GM19239 (cell line): ENCODE measurements around the gene TACC2.
"Not testable (repeated sequence)": the region's sequence is repeated elsewhere in the genome, so short reads cannot be mapped to it uniquely, and the experiment has no call there.

ENCODE experiments used
- DNase-seq: peaks from one replicate; pipeline ENCODE4 v3.0.0; 2011; ENCODE audit warnings: low spot score; ENCODE audit not compliant: insufficient read length
- FAIRE-seq: peaks from 2 replicates; lab custom pipeline; 2011; peaks lifted over from hg19 to GRCh38; lab: Jason Lieb, UNC

TACC2 gene

DNA sequence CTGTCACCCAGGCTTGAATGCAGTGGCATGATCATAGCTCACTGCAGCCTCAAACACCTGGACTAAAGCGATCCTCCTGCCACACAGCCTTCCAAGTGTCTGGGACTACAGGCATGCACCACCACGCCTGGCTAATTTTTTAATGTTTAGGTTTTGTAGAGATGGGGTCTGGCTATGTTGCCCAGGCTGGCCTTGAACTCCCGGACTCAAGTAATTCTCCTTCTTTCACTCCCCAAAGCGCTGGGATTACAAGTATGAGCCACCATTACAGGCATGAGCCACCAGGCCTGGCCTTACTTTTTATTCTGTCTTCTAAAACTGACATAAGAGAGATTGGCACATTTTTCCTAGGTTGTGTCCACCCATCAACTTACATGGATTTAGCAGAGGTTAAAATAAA is 33.3 kb downstream of the TACC2 start:
- no peak for FAIRE-seq
- no peak for DNase-seq

GRCh38 chr10:122023257-122023656 is 34.3 kb downstream of the TACC2 start:
- not testable (repeated sequence) for DNase-seq, FAIRE-seq

- no peak for FAIRE-seq
- DNase-seq: no peak
Observed at GRCh38 chr10:122029499-122030199, 40.7 kb downstream of the TACC2 start.

DNA sequence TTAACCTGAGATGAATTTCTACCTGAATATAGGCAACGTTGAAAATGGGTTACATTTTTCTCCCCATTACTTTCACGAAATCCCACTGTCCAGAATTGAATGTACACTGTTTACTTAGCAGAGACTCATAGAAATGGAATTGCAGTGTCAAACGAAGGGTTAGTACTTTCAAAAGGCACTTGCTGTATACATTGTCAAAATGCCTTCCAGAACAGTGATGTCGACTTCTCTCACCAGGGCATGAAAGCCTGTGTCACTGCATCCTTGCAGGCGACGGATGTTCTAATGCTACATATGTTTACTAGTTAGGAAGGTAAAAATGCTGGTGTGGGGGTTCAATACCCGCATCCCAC is 41.2 kb downstream of the TACC2 start:
- DNase-seq: no peak
- FAIRE-seq: no peak

- FAIRE-seq: no peak
- no peak for DNase-seq
Observed at GRCh38 chr10:122033224-122033926, 44.4 kb downstream of the TACC2 start.

DNA sequence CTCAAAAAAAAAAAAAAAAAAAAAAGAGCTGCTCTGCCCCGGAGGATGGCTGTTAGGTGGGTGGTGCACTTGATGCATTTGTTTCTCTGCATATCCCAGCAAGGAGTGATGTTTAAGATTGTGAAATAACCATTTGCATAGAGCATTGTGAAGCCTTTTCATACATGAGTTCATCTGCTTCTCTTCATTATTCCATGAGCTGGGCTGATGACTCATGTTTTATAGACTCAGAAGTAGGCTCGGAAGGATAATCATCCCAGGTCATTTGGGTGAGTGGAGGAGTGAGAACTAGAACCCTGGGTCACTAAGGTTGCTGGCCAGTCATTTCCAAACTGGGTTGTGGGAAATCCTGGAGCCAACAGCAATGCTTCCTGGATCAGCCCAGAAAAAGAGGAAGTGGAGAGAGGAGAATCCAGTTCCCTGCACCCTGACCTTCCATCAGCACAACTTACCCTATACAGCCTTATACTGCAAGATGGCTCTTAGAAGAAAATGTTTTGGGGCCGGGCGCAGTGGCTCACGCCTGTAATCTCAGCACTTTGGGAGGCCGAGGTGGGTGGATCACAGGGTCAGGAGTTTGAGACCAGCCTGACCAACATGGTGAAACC is 45.3 kb downstream of the TACC2 start:
- DNase-seq (no peak), FAIRE-seq (no peak)

DNA sequence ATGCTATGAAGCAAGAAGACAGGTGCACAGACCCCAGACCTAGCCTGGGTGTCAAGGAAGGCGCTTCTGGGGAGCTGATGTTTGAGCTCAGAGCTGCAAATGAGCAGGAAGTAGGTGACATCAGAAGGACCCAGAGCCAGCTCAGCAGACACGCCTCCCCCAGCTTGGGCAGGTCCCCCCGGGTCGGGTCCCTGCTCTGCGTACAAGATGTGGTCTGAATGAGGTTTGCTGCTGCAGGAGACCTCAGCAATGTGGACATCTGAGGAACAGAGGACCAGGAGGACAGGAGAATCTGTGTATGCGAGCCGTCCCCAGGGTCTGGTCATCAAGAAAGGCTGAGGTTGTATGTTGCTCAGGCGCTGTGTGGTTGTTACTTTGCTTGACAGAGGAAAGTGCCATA is 51.8 kb downstream of the TACC2 start:
- no peak for DNase-seq
- FAIRE-seq: no peak

GRCh38 chr10:122042836-122043235 is 53.9 kb downstream of the TACC2 start:
- no peak for DNase-seq
- no peak for FAIRE-seq

GRCh38 chr10:122044045-122044661 is 55.2 kb downstream of the TACC2 start:
- DNase-seq (no peak), FAIRE-seq (no peak)

DNA sequence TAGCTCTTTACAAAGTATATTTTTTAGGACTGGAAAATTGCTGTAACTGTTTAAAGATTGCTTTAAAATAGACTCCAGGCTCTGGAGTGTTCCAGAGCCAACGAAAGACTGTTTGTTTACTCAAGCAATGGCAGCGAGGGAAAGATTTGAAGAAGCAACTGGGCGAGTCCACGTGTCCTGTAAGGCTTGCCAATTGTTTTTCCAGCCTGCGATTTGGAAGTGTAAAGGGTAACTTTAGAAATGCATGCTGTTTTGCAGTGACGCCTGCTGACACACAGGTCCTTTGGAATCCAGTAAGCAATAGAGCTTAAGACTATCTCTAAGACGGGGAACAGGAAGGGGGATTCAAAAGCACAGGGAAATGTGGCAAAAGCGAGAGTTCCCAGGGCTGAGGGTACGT is 55.8 kb downstream of the TACC2 start:
- no peak for DNase-seq
- no peak for FAIRE-seq

GRCh38 chr10:122045212-122045611 is 56.2 kb downstream of the TACC2 start:
- FAIRE-seq (no peak), DNase-seq (no peak)

DNA sequence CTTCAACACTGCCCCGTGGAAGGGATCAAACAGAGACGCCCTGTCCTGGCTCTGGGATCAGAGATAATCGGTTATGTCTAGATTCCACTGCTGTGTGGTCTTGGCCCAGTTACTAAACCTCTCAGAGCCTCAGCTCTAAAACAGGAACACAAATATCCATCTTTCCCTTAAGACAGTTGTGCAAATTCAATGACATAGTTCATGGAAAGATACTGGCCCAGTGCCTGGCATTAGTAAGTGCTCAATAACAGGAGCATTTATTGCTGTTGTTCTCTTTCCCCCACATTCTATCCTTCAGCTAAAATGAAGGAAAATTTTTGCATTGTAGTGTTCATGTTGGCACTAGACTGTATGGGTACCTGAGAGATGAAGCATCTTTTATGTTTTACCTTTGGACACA is 58.6 kb downstream of the TACC2 start:
- FAIRE-seq: no peak
- DNase-seq: no peak

DNA sequence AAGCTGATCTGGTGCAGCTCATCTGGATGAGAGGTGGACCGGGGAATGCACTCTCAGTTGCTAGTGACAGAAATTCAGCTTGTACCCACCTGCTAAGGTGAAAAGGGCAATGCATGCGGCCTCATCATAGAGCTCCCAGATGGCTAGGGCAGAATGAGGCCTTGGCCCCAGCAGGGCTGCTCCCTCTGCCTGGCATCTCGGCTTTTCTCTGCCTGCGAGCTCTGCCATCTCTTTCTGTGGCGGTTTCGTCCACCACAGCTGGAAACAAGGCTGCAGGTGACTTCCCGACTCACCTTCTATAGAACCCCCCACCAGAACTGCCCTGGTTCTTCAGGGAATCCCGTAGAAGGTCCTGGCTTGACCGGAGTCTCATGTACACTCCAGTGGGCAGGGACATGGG is 60.1 kb downstream of the TACC2 start:
- DNase-seq (no peak), FAIRE-seq (no peak)

- FAIRE-seq (no peak), DNase-seq (no peak)
Observed at GRCh38 chr10:122050311-122050710, 61.3 kb downstream of the TACC2 start.

- no peak for DNase-seq
- FAIRE-seq: no peak
Observed at GRCh38 chr10:122050811-122051210, 61.8 kb downstream of the TACC2 start.

- DNase-seq: no peak
- no peak for FAIRE-seq
Observed at GRCh38 chr10:122051609-122052385, 62.8 kb downstream of the TACC2 start.

- FAIRE-seq (no peak), DNase-seq (no peak)
Observed at GRCh38 chr10:122052701-122053100, 63.7 kb downstream of the TACC2 start.

DNA sequence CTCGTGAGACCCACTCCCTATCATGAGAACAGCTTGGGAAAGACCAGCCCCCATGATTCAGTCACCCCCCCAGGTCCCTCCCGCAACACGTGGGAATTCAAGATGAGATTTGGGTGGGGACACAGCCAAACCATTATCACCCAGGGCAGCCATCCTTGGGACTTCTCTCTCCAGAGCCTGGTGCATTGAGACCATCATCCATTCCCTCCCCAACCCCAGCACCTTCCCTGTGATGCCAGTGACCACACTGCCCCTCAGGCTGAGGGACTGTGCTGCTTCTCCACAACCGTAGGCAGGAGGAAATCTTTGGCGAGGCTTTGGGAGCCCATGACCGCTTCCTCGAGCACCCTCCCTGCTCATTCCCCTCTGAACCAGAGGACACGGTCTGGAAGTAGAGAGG is 64.4 kb downstream of the TACC2 start:
- FAIRE-seq: no peak
- no peak for DNase-seq

- DNase-seq (no peak), FAIRE-seq (no peak)
Observed at GRCh38 chr10:122054048-122055025, 65.4 kb downstream of the TACC2 start.
